GM12864 (cell line): Measurements from ENCODE around the gene COL18A1.

ENCODE experiments used
- DNase-seq: peaks from one replicate; pipeline ENCODE4 v3.0.0-alpha.2; 2011; ENCODE audit warnings: low read depth
- H3K4me3 ChIP-seq: 2 replicates; pipeline ENCODE4 v1.5.1; 2011; ENCODE audit warnings: mild to moderate bottlenecking, low read depth, low read length, control low read depth
- CTCF ChIP-seq: IDR thresholded peaks from 2 replicates; pipeline ENCODE4 v1.5.1; 2011; ENCODE audit warnings: low read depth, mild to moderate bottlenecking, moderate library complexity, low read length, control low read depth, inconsistent platforms; ENCODE audit errors: missing control alignments

The COL18A1 gene

DNA sequence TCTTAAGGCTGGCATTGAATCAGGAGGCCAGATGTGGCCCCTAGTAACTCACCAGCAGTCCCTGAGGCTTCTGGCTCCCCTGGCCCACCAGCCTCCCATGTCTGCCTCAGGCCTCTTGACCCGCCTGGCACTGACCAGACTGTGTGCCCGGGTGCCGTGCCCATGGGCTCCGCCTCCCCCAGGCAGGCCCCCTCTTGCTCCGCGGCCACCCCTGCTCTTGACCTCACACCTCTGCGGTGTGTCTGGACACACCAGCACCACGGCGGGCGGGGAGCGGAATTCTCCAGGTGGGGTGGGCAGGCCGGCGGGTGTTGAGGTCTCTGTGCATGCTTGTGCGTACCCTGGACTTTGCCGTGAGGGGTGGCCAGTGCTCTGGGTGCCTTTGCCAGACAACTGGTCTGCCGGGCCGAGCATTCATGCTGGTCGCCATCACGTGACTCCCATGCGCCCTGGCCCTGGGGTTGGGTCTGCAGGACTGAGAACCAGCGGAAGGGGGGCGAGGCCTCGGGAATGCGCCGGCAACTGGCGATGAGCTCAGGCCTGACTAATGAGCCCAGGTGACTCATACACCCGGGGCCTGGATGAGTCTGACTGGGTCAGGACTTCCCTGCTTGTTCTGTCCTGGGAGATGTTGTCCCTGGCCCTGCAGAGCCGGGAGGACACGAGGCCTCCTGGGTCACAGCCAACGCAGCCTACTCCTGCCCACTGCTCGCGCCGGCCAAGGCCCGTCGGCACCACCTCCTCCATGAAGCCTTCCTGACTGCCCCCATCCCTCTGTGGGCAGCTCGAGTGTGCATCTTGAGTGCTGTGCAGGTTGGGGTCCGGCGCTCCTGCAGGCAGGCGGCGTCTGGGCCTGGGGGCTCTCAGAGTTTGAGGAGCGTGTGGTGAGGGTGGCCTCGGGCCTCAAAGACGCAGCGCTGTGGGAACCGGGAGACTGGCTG is 22.6 kb downstream of the COL18A1 start:
- TF ChIP-seq CTCF = no peak
- DNase-seq = no peak
- no peak overlapping the region for H3K4me3 ChIP-seq

GRCh38 chr21:45428534-45428933 is 23.6 kb downstream of the COL18A1 start:
- no peak overlapping the region for H3K4me3 ChIP-seq
- no peak for DNase-seq
- no peak for TF ChIP-seq CTCF

DNA sequence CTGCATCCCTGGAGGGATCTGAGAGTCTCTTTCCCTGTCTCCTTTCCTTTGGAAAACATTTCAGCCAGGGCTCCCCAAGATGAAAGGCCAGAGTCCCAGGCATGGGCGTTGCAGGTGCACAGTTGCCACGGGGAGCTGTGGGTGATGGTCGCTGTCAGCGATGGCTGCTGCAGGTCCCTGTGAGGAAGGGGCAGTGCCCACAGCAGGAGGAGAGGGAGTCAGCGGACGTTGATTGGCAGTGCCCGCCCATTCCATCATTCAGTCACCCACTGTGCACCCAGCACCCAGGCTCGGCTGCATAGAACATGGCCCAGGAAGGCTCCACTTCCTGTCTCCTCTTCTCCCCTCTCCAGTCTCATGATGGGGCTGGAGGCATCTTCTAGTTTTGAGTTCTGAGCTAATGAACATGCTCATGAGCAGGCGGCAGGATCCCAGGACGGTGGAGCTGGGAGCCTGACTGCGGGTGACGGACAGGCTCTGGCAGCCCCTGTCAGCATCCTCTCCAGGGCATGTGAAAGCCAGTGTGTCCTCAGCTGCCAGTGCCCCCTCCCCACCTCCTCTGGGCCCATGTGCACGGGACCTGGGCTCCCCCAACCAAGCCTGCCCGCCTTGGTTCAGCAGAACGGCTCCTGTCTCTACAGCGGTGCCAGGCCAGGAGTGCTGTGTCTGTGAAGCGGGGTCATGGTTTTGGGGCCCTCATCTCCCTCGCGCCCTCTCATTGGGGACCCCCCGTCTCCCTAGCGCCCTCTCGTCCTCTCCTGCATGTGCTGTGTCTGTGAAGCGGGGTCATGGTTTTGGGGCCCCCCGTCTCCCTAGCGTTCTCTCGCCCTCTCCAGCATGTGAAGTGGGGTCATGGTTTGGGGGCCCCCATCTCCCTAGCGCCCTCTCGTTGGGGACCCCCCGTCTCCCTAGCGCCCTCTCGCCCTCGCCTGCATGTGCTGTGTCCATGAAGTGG is 24.5 kb downstream of the COL18A1 start:
- no peak overlapping the region for H3K4me3 ChIP-seq
- DNase-seq = no peak
- TF ChIP-seq CTCF = no peak

DNA sequence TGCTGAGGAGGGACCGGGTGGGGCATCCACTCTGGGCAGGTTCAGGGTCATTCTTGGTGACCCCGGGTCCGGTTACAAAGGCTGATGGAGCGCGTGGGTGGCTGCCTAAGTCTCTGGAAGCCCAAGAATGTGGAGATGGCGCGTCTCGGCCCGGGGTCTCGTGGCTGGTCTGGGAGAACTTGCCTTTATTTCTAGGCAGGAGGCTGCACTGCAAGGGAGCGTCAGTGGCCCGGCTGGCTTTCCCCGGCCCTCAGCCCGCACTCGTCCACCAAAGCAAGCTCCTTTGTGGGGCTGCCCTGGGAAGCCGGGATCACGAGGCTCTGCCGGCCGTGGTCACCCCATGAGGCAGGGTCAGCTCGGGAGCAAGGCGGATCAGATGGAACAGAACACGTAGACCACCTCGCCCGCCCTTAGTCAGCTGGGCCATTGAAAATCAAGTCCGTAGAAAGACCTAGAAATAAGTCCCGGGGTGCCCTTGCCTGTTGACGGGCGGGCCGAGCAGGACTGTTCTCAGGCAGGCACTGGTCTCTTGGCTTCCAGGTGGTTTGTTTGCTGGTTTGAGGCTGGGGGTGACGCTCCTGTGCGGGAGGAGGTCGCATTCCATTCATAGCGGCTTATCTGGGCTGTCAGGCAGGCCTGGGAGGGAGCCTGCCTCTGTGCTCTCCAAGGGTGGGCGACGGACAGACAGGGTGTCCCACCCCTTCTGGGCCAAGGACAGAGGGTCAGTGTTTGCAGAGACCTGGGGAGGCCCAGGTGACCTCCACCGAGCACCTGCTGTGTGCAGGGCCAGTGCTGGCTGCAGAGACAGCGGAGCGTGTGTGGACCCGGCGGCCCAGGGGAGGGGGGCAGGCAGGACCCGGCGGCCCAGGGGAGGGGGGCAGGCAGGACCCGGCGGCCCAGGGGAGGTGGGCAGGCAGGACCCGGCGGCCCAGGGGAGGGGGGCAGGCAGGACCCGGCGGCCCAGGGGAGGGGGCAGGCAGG is 25.8 kb downstream of the COL18A1 start:
- no peak overlapping the region for H3K4me3 ChIP-seq
- no peak for TF ChIP-seq CTCF
- DNase-seq = no peak

- no peak for TF ChIP-seq CTCF
- no peak overlapping the region for H3K4me3 ChIP-seq
- DNase-seq = no peak
These were observed 27.0 kb downstream of the COL18A1 start for GRCh38 chr21:45431781-45432572.
